DMS153 (cell line): Measurements from ENCODE around the gene CAPN11.
A peak's percentile ranks its signal among the peaks of the same experiment; 100 is the strongest.
"Not testable (repeated sequence)": the region's sequence is repeated elsewhere in the genome, so short reads cannot be mapped to it uniquely, and the experiment has no call there.

Source experiments
- DNase-seq: peaks from one replicate; lab custom pipeline; 2025; lab: John Stamatoyannopoulos, UW

The CAPN11 gene

DNA sequence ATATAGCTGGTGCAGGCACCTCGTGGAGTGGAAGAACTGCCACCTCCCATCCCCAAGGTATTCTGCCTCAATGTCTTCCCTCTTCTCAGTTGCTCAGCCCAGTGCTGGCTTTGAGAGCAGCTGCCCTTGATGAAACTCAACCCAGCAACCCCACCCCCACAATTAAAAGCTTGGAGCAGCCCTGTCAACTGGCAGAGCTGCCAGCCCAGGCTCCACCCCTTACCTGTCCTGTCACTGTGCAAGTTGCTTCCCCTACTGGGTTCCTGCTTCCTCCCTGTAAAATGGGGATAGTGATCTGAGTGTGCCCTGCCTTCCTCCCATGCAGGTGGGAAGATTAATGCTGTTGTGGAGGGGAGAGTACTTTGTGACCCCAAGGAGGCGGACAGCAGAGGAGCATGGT is 26.7 kb upstream of the CAPN11 start:
- peak; percentile 56 for DNase-seq

DNA sequence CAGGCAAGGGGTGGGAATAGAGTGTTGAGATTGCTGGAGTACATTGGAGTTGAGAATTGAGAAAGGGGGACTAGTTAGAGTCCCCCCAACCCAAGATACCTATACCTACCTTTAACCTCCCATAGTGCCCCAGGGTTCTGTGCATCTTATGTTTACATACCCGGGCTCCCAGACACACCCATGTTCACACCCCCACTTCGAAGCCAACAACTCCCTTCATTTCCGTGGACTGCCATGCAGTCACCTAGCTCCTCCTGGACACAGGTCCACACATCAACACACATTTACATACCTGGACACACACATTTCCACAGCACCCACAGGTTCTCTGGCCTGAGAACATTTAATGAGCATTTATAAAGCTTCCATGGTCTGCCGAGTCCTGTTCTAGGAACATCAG is 26.1 kb upstream of the CAPN11 start:
- no peak for DNase-seq

DNA sequence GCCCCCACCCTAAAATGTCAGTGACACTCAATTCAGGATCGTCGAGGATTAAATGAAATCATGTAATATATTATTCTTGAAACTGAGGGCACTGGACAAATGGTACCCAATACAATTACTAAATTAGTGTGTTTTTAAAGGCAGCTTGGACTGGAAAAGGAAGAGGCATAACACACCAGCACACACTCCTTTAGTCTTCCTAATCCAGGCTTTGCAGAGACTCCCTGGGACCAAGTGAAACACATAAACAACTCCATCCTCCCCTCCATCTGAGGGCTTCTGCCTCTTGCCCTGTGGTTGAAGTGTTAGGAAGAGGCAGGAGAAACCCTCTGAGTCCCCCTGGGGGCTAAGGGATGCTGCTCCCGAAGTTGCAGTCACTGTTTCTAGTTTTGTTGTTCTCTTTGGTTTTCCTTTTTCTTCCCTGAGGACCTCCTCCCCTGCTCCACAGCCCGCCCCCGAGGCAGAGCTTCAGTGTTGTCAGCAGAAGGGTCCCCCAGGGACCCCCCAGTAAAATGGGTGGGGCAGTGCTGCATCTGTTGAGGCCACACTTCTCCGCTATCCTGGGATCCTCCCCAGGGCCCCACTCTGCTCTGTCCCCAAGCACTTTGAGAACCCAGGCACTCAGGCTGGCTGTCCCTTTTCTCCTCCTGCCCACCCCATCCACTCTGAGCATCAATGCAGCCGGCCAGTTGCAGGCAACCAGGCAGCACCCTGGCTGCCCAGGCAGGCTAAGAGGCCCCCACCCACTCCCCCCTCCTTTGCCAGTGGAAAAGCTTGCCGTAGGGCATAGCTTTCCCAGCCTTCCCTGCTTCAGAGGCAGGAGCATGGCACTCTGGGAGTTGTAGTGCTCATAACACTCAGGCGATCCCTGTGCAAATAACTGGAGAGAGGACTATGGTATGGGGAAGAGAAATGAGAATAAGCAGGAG is 25.4 kb upstream of the CAPN11 start:
- DNase-seq: peak; percentile 72

DNA sequence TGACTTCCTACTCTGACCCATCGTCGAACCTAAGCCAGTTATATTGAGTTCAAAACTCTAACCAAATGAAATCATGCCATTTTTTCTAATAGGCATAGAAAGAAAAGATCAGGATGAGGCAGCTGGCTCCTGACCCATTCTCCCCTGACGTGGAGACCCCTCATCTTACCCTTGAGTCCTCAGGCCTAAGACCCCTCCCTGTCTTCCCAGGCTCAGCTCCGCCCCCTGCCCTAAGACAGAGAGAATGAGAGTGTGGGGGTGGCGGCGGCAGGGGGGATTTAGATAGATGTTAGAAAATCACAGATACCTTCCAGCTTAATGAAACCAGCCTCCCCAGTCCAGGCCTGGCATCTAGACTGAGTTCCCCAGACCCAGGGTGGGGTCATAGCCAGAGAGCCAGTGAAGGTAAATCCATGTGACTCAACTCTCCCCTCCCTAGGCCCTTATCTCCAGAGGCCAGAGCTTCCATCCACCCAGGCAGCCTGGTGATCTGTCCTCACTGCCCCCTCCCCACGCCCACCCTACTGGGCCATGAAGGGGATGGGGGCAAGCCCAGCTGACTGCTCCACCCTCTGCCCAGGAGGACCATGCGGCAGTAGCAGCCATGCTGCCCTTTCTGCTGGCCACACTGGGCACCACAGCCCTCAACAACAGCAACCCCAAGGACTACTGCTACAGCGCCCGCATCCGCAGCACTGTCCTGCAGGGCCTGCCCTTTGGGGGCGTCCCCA is 24.5 kb upstream of the CAPN11 start:
- DNase-seq: no peak

DNA sequence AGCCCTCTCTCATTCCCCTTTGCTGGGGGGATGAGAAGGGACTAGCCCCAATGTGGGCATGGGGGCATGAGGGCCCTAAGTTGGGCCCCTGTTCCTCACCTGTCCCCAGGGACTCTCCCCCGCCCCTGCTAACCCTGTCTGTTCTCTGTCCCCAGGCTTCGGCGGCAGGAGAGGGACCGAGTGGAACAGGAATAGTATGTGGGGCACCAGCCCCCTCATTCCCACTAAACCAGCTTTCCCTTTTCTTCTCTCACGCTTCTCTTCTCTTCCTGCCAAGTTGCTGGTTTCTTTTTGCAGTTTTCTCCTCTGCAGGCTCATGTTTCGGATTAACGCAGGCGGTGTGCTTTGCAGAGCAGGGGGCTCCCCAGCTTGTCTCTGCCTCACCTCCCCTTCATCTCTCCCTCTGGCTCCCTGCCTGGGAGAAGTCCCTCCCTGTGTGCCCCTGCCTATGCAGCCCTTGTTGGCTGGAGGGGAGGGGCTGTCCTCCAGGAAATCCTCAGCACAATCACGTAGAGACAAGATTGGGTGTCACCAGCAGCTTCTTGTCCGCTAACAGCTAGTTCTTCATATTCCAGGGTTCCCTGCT is 23.4 kb upstream of the CAPN11 start:
- DNase-seq: no peak

DNA sequence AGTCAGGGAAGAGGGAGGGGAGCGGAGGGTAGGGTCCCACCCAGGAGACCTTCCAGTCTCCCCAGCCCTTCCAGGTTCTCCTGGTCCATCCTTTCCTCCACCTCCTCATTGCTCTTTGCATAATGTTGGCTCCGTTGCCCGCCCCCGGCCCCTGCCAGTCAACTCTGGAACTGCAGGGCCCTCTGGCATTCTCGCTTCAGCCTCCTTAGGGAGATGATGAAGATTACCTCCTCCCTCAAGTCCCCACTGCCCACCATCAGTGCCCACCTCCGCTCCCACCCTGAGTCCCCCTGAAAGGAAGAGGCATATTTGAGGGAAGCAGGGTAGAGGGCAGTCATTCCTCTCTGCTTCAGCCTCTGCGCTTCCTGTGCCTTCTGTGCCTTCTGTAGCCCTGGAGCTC is 22.7 kb upstream of the CAPN11 start:
- DNase-seq: no peak

DNA sequence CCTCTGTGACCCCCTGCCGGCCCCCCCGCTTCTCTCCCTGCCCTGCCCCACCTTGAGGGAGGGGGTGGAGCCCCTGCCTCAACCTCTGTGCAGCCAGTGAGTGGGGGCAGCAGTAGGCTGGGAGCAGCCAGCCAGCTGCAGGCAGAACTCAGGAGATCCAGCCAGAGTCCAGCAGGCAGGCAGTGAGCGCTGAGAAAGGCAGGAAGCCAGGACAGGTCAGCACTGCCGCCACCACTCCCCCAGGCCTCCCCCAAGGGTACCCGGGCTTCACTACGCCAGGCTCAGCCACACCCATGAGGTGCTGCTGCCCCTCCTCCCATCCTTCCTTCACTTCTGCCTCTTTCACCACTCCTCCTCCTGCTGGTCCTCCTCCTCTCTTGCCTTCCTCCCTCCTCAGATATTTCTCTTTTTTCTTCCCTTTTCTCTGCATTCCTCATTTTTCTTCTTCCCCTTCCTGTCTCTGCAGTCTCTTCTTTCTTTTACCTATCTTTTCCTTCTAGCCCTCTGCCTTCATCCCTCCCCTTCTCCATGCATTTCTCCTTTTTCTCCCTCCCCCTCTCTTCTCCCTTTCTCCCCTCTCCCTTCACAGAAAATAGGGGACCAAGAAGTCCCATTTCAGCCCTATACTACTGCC is 19.8 kb upstream of the CAPN11 start:
- no peak for DNase-seq

DNA sequence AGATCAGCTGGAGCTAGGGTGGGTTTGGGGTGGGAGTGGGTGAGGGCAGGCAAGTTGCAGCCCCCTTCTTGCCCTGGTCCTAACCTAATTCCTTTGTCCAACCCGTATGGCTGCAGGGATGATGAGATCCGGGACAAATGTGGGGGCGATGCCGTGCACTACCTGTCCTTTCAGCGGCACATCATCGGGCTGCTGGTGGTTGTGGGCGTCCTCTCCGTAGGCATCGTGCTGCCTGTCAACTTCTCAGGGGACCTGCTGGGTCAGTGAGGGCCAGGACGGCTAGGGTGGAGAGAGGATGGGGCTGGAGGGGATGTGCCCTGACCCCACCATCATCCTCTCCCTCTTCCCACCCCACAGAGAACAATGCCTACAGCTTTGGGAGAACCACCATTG is 19.3 kb upstream of the CAPN11 start:
- no peak for DNase-seq

DNA sequence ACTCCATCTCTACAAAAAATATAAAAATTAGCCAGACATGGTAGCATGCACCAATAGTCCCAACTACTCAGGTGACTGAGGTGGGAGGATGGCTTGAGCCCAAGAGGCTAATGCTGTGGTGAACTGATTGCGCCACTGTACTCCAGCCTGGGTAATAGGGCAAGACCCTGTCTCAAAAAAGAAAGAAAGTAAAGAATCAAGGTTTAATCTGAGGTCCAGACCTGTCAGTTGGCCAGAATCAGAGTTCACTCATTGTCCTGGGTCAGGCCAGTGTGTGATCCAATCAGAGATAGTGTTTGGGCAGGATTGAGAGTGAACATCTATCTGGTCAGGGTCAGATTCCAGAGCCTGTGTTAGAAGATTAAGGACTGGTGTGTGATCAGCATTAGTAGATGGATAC is 15.8 kb upstream of the CAPN11 start:
- DNase-seq: no peak

DNA sequence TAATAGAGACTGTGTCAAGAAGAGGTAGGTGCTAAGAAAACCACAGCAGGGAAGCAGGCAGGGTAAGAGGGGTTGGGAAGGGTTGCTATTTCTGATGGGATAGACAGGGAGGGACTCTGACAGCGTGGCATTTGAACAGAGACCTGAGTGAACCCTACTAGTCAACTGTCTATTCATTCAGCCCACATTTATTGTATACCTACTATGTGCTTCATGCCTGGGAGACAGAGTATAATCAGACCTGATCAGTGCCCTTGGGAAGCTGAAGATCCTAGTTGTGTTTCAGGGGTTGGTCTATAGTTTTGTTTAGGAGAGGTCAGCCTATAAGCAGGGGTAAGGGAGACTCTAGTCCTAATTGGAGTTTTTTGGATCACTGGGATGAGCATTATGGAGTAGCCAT is 14.9 kb upstream of the CAPN11 start:
- DNase-seq: no peak

DNA sequence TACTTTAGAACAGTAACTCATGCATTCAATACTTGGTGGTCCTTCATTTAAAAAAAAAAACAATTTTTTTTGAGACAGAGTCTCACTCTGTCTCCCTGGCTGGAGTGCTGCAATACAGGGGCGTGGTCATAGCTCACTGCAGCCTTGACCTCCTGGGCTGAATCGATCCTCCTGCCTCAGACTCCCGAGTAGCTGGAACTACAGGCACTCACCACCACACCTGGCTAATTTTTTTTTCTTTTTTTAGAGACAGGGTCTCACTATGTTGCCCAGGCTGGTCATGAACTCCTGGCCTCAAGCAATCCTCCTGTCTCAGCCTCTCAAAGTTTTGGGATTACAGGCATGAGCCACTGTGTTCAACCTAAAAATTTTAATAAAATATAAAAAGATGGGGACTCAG is 14.1 kb upstream of the CAPN11 start:
- not testable (repeated sequence) for DNase-seq

DNA sequence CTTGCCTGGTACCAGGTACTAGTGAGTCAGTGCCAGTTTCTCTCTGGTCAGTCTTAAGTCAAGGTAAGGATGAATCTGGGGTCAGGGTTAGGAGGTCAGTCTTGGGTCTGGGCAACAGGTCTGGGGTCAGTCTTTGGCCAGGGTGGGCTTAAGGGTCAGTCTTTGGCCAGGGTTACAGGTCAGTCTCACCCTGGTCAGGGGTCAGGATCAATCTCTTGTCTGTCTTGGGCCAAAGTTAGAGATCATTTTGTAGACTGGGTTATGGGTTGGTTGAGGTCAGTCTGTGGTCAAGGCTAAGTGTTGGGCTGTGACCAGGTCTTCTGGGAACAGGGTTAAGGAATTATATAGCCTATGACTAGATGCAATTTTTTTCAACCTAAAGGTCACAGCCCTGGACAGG is 12.8 kb upstream of the CAPN11 start:
- DNase-seq: no peak

DNA sequence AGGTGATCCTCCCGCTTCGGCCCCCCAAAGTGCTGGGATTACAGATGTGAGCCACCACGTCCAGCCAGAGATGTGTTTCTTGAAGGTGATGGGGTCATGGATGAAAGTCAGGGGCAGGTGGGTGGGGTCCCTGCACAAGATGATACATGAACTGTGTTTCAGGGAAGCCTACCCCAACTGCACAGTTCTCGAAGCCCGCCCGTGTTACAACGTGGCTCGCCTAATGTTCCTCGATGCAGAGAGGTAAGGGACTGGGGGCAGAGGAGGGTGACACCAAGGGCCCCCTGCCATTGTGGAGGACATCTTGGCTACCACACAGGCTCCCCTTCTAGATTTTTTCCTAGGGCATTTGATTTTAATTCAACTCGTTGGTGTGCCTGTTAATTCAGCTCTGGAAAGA is 11.9 kb upstream of the CAPN11 start:
- no peak for DNase-seq

DNA sequence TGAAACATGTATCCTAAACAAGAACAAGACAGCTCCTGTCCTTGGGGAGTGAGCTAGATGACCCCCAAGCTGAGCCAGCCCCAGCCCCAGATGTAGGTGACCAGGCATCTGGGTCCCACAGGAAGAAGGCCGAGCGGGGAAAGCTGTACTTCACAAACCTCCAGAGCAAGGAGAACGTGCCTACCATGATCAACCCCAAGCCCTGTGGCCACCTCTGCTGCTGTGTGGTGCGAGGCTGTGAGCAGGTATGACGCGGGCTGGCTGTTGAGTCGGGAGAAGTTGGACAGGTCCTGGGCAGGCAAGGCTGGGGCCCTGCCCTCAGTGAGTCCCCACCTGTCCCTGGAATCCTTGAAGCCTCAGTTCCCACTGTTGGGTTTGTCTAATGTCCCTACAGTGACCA is 11.4 kb upstream of the CAPN11 start:
- no peak for DNase-seq

DNA sequence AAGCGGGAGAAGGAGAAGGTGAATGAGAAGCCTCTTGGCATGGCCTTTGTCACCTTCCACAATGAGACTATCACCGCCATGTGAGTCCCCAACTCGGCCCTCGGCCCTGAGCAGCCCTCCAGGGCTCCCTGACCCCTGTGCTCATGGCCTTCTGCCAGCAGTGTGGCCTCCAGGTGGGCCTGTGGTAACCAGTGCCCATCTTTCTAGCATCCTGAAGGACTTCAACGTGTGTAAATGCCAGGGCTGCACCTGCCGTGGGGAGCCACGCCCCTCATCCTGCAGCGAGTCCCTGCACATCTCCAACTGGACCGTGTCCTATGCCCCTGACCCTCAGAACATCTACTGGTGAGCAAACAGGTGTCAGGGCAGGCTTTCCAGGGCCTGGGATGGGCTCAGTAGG is 10.3 kb upstream of the CAPN11 start:
- DNase-seq: no peak

DNA sequence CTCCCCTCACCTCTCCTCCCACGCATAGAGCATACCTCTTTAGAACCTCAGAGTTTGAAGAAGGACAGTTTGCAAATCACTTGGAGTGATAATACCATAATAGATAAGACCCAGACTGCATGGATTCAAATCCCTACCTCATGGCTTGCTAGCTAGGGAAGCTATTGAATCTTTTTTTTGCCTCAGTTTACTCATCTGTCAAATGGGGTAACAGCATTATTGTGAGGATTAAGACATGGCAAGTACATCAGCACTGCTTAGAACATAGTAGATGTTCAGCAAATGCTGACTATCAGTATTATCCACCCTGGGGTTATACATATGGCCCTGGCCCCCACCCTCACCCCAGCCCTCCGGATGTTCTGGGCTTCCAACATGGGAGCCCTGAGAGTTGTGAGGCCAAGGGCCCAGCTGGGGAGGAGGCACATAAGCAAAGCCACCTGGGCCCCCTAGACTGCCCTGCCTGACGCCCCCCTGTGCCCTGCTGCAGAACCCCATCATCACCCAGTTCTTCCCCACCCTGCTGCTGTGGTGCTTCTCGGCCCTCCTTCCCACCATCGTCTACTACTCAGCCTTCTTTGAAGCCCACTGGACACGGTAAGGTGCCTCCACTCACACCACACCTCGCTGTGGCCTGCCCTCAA is 9.1 kb upstream of the CAPN11 start:
- no peak for DNase-seq

DNA sequence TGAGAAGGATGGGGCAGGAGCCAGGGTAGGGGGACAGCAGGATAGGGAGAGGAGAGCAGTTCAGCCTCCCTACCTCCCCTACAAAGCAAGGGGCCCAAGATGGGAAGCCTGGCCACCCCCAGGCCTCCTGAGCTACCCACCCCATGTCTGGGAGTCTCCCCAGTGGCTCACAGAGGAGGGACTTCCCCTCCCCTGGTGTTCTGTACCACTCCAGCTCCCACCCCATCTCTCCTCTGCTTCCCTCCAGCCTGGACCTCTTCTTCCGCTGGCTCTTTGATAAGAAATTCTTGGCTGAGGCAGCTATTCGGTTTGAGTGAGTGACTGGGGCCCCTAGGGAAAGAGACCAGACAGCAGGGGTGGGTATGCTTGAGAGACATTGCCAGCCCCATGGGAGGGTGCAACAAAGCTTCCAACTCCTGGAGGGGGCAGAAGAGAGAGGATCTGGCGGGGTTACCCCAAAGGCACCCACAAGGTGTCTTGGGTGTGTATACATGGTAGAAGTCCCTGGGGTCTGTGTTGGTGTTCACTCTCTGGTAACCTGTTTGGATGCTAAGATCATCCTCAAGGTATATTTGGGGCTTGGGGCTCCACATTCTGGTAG is 8.2 kb upstream of the CAPN11 start:
- DNase-seq: no peak

DNA sequence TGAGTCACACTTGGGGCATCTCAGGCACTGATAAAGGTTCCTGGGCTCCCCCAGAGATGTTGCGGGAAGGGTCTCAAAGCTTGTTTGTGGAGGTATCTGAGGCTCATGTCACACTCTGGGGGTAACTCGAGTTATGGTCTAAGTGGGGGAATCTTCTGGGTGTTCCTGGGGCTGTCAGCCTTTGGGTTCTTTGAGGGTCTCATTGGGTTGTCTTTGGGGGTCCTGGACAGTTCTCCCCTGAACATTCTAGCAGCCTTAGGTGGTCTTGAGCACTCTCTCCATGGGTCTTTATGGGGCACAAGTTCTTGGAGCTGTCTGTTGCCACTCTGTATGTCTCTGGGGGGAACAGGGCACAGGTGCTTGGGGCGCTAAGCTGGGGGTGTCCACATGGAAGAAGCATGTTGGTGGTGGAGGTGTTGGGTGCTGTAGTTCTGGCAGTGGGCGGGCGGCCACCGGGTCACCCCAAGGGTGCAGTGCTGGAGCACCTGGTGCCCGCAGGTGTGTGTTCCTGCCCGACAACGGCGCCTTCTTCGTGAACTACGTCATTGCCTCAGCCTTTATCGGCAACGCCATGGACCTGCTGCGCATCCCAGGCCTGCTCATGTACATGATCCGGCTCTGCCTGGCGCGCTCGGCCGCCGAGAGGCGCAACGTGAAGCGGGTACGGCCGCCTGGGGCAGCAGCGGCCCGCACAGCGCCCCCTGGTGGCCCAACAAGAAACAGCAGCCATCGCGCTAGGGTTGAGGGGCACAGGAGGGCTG is 7.1 kb upstream of the CAPN11 start:
- peak; percentile 65 for DNase-seq

DNA sequence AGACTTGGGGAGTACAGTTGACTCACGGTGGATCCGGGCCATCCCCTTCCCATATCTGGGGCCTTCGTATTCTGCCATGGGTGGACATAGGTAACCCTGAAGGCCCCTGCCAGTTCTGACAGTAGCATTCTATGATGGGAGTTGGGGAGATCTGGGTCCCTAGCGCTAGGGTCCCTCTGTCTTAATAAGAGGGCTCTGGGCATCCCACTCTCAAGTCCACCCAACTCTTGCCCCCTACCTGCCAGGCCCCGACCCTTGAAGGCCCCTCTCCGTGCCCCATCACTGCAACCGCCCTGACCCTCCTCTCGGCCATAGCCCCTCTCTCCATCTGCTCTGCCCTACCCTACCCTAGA is 6.5 kb upstream of the CAPN11 start:
- no peak for DNase-seq

DNA sequence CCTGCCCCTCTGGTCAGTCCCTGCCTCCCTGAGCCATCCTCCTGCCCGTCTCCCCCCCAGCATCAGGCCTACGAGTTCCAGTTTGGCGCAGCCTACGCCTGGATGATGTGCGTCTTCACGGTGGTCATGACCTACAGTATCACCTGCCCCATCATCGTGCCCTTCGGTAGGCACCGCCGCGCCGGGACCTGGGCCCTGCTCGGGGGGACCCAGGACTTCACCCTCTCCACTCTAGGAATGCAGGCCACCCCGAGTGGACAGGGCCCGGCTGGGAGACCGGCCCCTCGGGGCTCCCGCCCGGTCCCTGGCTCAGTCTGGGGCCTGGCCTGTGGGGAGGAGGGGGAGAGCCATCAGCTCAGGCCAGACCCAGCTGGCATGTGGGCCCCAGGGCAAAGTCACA is 6.1 kb upstream of the CAPN11 start:
- no peak for DNase-seq

DNA sequence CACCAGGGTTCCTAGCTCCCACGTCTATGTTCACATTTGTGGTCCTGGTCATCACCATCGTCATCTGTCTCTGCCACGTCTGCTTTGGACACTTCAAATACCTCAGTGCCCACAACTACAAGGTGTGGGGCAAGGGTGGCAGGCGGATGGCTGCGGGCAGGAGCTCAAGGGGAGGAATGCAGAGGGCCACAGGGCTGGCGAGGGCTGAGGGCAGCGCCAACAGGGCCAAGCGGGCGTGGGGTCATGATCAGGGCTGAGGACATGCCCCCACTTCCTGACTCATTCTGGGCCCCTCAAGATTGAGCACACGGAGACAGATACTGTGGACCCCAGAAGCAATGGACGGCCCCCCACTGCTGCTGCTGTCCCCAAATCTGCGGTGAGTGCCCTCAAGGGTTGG is 4.6 kb upstream of the CAPN11 start:
- no peak for DNase-seq
